Measurements from ENCODE around the gene SUPT5H.
"Not testable (repeated sequence)": the region's sequence is repeated elsewhere in the genome, so short reads cannot be mapped to it uniquely, and the experiment has no call there.

SUPT5H gene

GRCh38 chr19:39449116-39449797 lies 3.9 kb downstream of the SUPT5H start:
- no peak for DNase-seq (ENCODE audit: extremely low spot score)
- POLR2A ChIA-PET: interaction anchor here (0.5 to 3.0 kb wide), 4 partner anchors 12 to 18 kb away, joined by 3 to 11 read pairs (median 6); partner anchors contain the start of gene RPS16
- CTCF ChIA-PET: interaction anchor here (3.8 kb wide), 1 partner anchor 25 kb away, joined by 22 read pairs; no protein-coding TSS in a partner anchor
- TF ChIP-seq CTCF (IDR thresholded peaks at IDR 0.05; ENCODE audit: control extremely low read depth, extremely low read depth, low read depth, missing control alignments): no peak

GRCh38 chr19:39451257-39451656 lies 5.9 kb downstream of the SUPT5H start:
- POLR2A ChIA-PET: interaction anchor here (1.7 kb wide), 1 partner anchor 10 kb away, joined by 9 read pairs; no protein-coding TSS in a partner anchor
- CTCF ChIA-PET; DNase-seq (ENCODE audit: extremely low spot score): not testable (repeated sequence)

DNA sequence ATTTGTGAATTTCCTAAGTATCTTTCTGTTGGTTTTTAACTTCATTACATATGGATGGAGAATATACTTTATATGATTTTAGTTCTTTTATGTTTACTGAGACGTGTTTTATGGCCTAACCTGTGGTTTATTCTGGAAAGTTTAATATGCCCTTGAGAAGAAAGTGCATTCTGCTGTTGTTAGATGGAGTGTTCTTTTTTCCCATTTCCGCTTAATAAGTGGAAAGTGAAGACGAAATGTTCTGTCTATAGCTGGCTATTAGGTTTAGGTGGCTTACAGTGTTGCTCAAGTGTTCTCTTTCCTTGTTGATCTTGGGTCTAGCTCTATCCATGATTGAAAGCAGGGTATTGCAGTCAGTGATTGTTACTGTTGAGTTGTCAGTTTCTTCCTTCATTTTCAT lies 18.0 kb downstream of the SUPT5H start:
- ChIA-PET CTCF (interaction anchor here (1.3 to 5.9 kb wide), 3 partner anchors 12 to 40 kb away, joined by 3 to 37 read pairs (median 8); no protein-coding TSS in a partner anchor), POLR2A (no interaction called here)
- DNase-seq (ENCODE audit: extremely low spot score): no peak
- no peak for TF ChIP-seq CTCF (IDR thresholded peaks at IDR 0.05; ENCODE audit: control extremely low read depth, extremely low read depth, low read depth, missing control alignments)

- TF ChIP-seq CTCF (IDR thresholded peaks at IDR 0.05; ENCODE audit: control extremely low read depth, extremely low read depth, low read depth, missing control alignments): no peak
- ChIA-PET CTCF (interaction anchor here (1.3 to 5.9 kb wide), 2 partner anchors 9 to 11 kb away, joined by 3 to 37 read pairs; no protein-coding TSS in a partner anchor), POLR2A (interaction anchor here (0.6 kb wide), 1 partner anchor 43 kb away, joined by 4 read pairs; no protein-coding TSS in a partner anchor)
- no peak for DNase-seq (ENCODE audit: extremely low spot score)
These were observed 20.8 kb downstream of the SUPT5H start for GRCh38 chr19:39465956-39466747.

- ChIA-PET POLR2A (interaction anchor here (0.5 kb wide), 1 partner anchor 18 kb away, joined by 3 read pairs; no protein-coding TSS in a partner anchor), CTCF (interaction anchor here (0.8 to 1.3 kb wide), 3 partner anchors 9 to 29 kb away, joined by 3 read pairs; no protein-coding TSS in a partner anchor)
- TF ChIP-seq CTCF (IDR thresholded peaks at IDR 0.05; ENCODE audit: control extremely low read depth, extremely low read depth, low read depth, missing control alignments): no peak
- no peak for DNase-seq (ENCODE audit: extremely low spot score)
These were observed 22.6 kb downstream of the SUPT5H start for GRCh38 chr19:39467941-39468340.

DNA sequence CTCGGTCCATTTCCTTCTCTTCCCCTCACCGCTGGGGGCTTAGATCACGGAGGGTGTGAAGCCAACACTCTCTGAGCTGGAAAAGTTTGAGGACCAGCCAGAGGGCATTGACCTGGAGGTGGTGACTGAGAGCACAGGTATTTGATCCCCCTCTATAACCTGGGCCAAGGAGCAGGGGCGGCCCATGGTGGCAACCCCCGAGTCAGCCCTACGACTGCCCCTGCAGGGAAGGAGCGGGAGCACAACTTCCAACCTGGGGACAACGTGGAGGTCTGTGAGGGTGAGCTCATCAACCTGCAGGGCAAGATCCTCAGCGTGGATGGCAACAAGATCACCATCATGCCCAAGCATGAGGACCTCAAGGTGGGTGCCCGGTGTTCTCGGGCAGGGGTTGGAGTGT lies 23.7 kb downstream of the SUPT5H start:
- TF ChIP-seq CTCF (IDR thresholded peaks at IDR 0.05; ENCODE audit: control extremely low read depth, extremely low read depth, low read depth, missing control alignments): no peak
- ChIA-PET CTCF (interaction anchor here (1.1 kb wide), 1 partner anchor 34 kb away, joined by 7 read pairs; no protein-coding TSS in a partner anchor), POLR2A (no interaction called here)
- DNase-seq (ENCODE audit: extremely low spot score): no peak

Measured in GM10248 (cell line).